ENCODE measurements around the gene POC1A.
"Not testable (repeated sequence)": the region's sequence is repeated elsewhere in the genome, so short reads cannot be mapped to it uniquely, and the experiment has no call there.

Gene POC1A

GRCh38 chr3:52041118-52041731 lies 113.0 kb downstream of the POC1A start:
- DNase-seq, result no peak

- no peak for DNase-seq
Measured at GRCh38 chr3:52040600-52040999, 113.6 kb downstream of the POC1A start.

- no peak for DNase-seq
Measured at GRCh38 chr3:52039846-52040245, 114.4 kb downstream of the POC1A start.

- DNase-seq, result no peak
Measured at GRCh38 chr3:52039426-52039825, 114.8 kb downstream of the POC1A start.

GRCh38 chr3:52038227-52038626 lies 116.0 kb downstream of the POC1A start:
- DNase-seq, result no peak

- DNase-seq, result no peak
Measured at GRCh38 chr3:52037291-52037690, 116.9 kb downstream of the POC1A start.

- DNase-seq, result no peak
Measured at GRCh38 chr3:52036829-52037228, 117.4 kb downstream of the POC1A start.

- DNase-seq, result no peak
Measured at GRCh38 chr3:52036222-52036694, 118.0 kb downstream of the POC1A start.

GRCh38 chr3:52034651-52035050 lies 119.6 kb downstream of the POC1A start:
- DNase-seq, result no peak

- DNase-seq, result no peak
Measured at GRCh38 chr3:52034212-52034611, 120.0 kb downstream of the POC1A start.

- not testable (repeated sequence) for DNase-seq
Measured at GRCh38 chr3:52033748-52034147, 120.5 kb downstream of the POC1A start.

- no peak for DNase-seq
Measured at GRCh38 chr3:52032702-52033408, 121.4 kb downstream of the POC1A start.

- no peak for DNase-seq
Measured at GRCh38 chr3:52031896-52032295, 122.3 kb downstream of the POC1A start.

GRCh38 chr3:52030714-52031310 lies 123.4 kb downstream of the POC1A start:
- no peak for DNase-seq

- no peak for DNase-seq
Measured at GRCh38 chr3:52029535-52029934, 124.7 kb downstream of the POC1A start.

- no peak for DNase-seq
Measured at GRCh38 chr3:52029053-52029452, 125.2 kb downstream of the POC1A start.

GRCh38 chr3:52028572-52028971 lies 125.7 kb downstream of the POC1A start:
- no peak for DNase-seq

- no peak for DNase-seq
Measured at GRCh38 chr3:52026041-52026440, 128.2 kb downstream of the POC1A start.

- DNase-seq, result no peak
Measured at GRCh38 chr3:52025453-52025852, 128.8 kb downstream of the POC1A start.

All from NCI-H1105 (cell line).